Heart right ventricle (tissue), 16 donors: ENCODE data around the gene TAOK1. TPM values are rescaled to one million over a fixed set of nuclear protein-coding genes. Genes with fewer than 3 reads are reported as not detected.

Experiments used
- ATAC-seq, 8 donors: fragments of 200-7000 bp; cut with Tn5 transposase; one replicate each; pipeline ENCODE4 v1.9.1; 2020; ENCODE audit warnings: mild to moderate bottlenecking in 8 of 8, moderate library complexity in 8 of 8, moderate number of reproducible peaks in 1 of 8
- DNase-seq, 2 donors: peaks; one replicate each; pipeline ENCODE4 v3.0.0-alpha.2; 2020
- H3K27ac ChIP-seq, 10 donors: fragments of 200-600 bp; sonication (generic) in 2 of 10; one replicate each; pipeline versions ENCODE4 v1.5.0 to v1.8.0; 2020 to 2022; ENCODE audit warnings: mild to moderate bottlenecking in 3 of 10
- H3K27me3 ChIP-seq, 7 donors: fragments of 200-600 bp; one replicate each; pipeline ENCODE4 v1.8.0; 2021 to 2022; ENCODE audit warnings: mild to moderate bottlenecking in 2 of 7
- H3K36me3 ChIP-seq, 9 donors: fragments of 200-600 bp; sonication (generic) in 1 of 9; one replicate each; pipeline versions ENCODE4 v1.5.0 to v1.8.0; 2020 to 2022; ENCODE audit warnings: mild to moderate bottlenecking in 2 of 9
- H3K4me1 ChIP-seq, 9 donors: fragments of 200-600 bp; sonication (generic) in 1 of 9; one replicate each; pipeline versions ENCODE4 v1.5.0 to v1.8.0; 2020 to 2022; ENCODE audit warnings: mild to moderate bottlenecking in 4 of 9
- H3K4me3 ChIP-seq, 10 donors: fragments of 200-600 bp; sonication (generic) in 2 of 10; one replicate each; pipeline versions ENCODE4 v1.5.0 to v1.8.0; 2020 to 2022; ENCODE audit warnings: mild to moderate bottlenecking in 7 of 10, moderate library complexity in 2 of 10
- H3K9me3 ChIP-seq, 11 donors: fragments of 200-600 bp in 10 of 11; sonication (generic) in 2 of 11; one replicate each; pipeline versions ENCODE4 v1.5.0 to v1.8.0; 2013 to 2022; ENCODE audit warnings: mild to moderate bottlenecking in 2 of 11, control low read depth in 1 of 11, moderate library complexity in 1 of 11
- CTCF ChIP-seq, 9 donors: fragments of 200-600 bp; sonication (generic) in 2 of 9; IDR thresholded peaks; one replicate each; pipeline versions ENCODE4 v1.5.0 to v1.8.0; 2021 to 2022; ENCODE audit warnings: antibody characterized with exemption in 9 of 9, mild to moderate bottlenecking in 5 of 9, moderate library complexity in 1 of 9
- WGBS, 2 donors: extraction: QIAGEN DNeasy Blood & Tissue Kit; methylation state at CpG; one replicate each; pipeline ENCODE4 v1.1.7; 2013; ENCODE audit warnings: inconsistent platforms in 1 of 2; 5-methylcytosine and 5-hydroxymethylcytosine counted together
- intact Hi-C, 10 donors: fragments of 100-400 bp; cut with DNase I; formaldehyde crosslinking; loops; one replicate each; pipeline versions ENCODE4 v1.11.1 to v1.14.2; 2022
- polyA plus RNA-seq, 2 donors: library from polyadenylated mRNA; stranded (reverse); fragments of 200-250 nt; gene quantifications; one replicate each; pipeline ENCODE4 v1.2.3, GENCODE V29; 2013
- total RNA-seq, 10 donors: library from RNA; stranded (reverse); fragmentation: NEBNext Ultra II Directional in 3 of 10; extraction: Animal tissue kit (Norgen Biotek cat#: 25700) in 3 of 10; gene quantifications; one replicate each; pipeline versions ENCODE4 v1.2.1 to v1.2.4, GENCODE V29; 2021 to 2023
- donor health status: Arrhythmogenic right ventricular cardiomyopathy.
- donor health status: ischemic (EF 13 %, LVEDD 7.1; RV severe dilation, severe dysfunction).
- donor health status: healthy with polysubstance abuse.
- donor health status: DM: no; HTN: yes; CAD: no.
- donor health status: DM: no; HTN: no; CAD: no.
- donor health status: ischemic (EF 25% LVEDD 6.9; RV normal size, moderate dysfunction).
- donor health status: ischemic (EF 25% LVEDD 5.7; RV mildly dilated, moderate dysfunction).
- donor health status: healthy.
- donor health status: DM: yes; HTN: yes; CAD: no.
- donor health status: Ischemic cardiomyopathy.
- donor health status: ischemic (EF 35%, LVEDD 5.7; RV mildly dilated, moderate dysfunction).
- donor health status: nonischemic (EF 11% LVEDD 7.7; RV severe dilation, severe dysfunction).
- donor health status: DM: yes; HTN: yes; CAD: no.
- donor health status: PGD.
- donor health status: ischemic (EF 29% LVEDD 5.4; RV normal size, mild dysfunction).
- donor health status: nonischemic (EF 23%, LVEDD 6.1; RV moderate dilation, normal function).

TAOK1 gene
- total and polyA plus RNA-seq, 12 donors: 6.4 to 86.9 (median 68.8) TPM

- Histone ChIP-seq H3K9me3 (no peaks in the 10 kb centered on the region), H3K27ac (no peak overlapping the region), H3K36me3 (peaks cover 0 to 11% (median 0%) of the 10 kb centered on the region in 9 donors), H3K4me3 (no peak overlapping the region), H3K27me3 (no peaks in the 10 kb centered on the region), H3K4me1 (peaks cover 9 to 67% (median 55%) of the 10 kb centered on the region in 9 donors)
- intact Hi-C loops: no loop called here
- ATAC-seq (no peak), DNase-seq (no peak)
- TF ChIP-seq CTCF (IDR thresholded peaks at IDR 0.05): no peak
Measured at GRCh38 chr17:29445844-29446243, 55.7 kb downstream of the TAOK1 start.

DNA sequence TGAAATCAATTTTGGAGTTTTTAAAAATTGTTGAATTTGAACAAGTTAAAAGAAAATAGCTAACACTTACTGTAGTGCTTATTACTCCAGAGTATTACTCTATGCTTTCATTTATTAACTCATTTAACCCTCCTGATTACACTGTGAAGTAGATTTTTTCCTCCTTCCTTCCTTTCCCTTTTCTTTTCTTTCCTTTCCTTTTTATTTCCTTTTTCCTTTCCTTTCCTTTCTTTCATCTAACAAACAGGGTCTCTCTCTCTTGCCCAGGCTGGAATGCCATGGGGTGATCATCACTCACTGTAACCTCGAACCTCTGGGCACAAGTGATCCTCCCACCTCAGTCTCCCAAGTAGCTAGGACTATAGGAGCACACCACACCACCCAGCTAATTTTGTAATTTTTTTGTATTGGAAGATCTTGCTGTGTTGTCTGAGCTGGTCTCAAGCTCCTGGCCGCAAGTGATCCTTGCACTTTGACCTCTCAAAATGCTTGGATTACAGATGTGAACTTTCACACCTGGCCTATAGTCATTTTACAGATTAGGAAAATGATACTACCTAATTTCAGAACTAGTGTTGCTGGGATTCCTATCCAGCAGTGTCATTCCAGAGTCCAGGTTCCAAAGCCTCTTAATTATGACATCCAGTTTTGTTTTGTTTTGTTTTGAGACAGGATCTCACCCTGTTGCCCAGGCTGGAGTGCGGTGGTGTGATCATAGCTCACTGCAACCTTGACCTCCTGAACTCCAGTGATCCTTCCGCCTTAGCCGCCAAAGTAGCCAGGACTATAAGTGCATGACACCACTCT, 59.9 kb downstream of the TAOK1 start:
- H3K9me3 ChIP-seq: peaks cover 0 to 4% (median 0%) of the 10 kb centered on the region in 11 donors
- H3K4me1 ChIP-seq: peaks cover 9 to 60% (median 34%) of the 10 kb centered on the region in 9 donors
- no peak for ATAC-seq
- no peak overlapping the region for H3K27ac ChIP-seq
- H3K36me3 ChIP-seq: peaks cover 0 to 41% (median 8%) of the 10 kb centered on the region in 9 donors
- intact Hi-C loops: loop anchor here in 1 of 10 donors (5.0 kb wide), 1 partner anchor 43 kb away; no protein-coding TSS in a partner anchor
- no peaks in the 10 kb centered on the region for H3K27me3 ChIP-seq
- DNase-seq: no peak
- TF ChIP-seq CTCF (IDR thresholded peaks at IDR 0.05): no peak
- WGBS, 2 donors: 88 to 91% methylated on average over 5 of the region's 5 CpGs
- H3K4me3 ChIP-seq: no peak overlapping the region

- Histone ChIP-seq H3K9me3 (peaks cover 0 to 4% (median 0%) of the 10 kb centered on the region in 11 donors), H3K4me3 (no peak overlapping the region), H3K36me3 (peaks cover 0 to 51% (median 8%) of the 10 kb centered on the region in 9 donors), H3K4me1 (peaks cover 5 to 48% (median 23%) of the 10 kb centered on the region in 9 donors), H3K27me3 (no peaks in the 10 kb centered on the region), H3K27ac (no peak overlapping the region)
- no peak for TF ChIP-seq CTCF (IDR thresholded peaks at IDR 0.05)
- DNase-seq: no peak
- 34 to 37% methylated on average over 2 of the region's 2 CpGs for WGBS, 2 donors
- intact Hi-C loops: loop anchor here in 1 of 10 donors (5.0 kb wide), 1 partner anchor 44 kb away; no protein-coding TSS in a partner anchor
- ATAC-seq: peak in 1 of 8 donors; percentile 57
Measured at GRCh38 chr17:29451121-29451742, 61.1 kb downstream of the TAOK1 start.

- no peak overlapping the region for H3K27ac ChIP-seq
- ATAC-seq: no peak
- no peak for DNase-seq
- peaks cover 0 to 74% (median 8%) of the 10 kb centered on the region in 9 donors for H3K36me3 ChIP-seq
- peaks cover 3 to 39% (median 27%) of the 10 kb centered on the region in 9 donors for H3K4me1 ChIP-seq
- H3K9me3 ChIP-seq: peaks cover 0 to 4% (median 0%) of the 10 kb centered on the region in 11 donors
- no peak overlapping the region for H3K4me3 ChIP-seq
- TF ChIP-seq CTCF (IDR thresholded peaks at IDR 0.05): no peak
- 97 to 100% methylated on average over 4 of the region's 4 CpGs for WGBS, 2 donors
- intact Hi-C loops: no loop called here
- H3K27me3 ChIP-seq: no peaks in the 10 kb centered on the region
Measured at GRCh38 chr17:29458066-29458465, 67.9 kb downstream of the TAOK1 start.
